ENCODE data around the gene PHF1. TPM values are rescaled to one million over a fixed set of nuclear protein-coding genes. Genes with fewer than 3 reads are reported as not detected.

PHF1 gene
- total and polyA plus RNA-seq, 10 donors, result 83.0 to 181 (median 105) TPM

GRCh38 chr6:33446356-33446755 is 35.5 kb downstream of the PHF1 start:
- Histone ChIP-seq H3K36me3 (peaks cover 0 to 73% (median 30%) of the 10 kb centered on the region in 6 donors), H3K9me3 (no peaks in the 10 kb centered on the region), H3K4me3 (no peak overlapping the region), H3K27ac (peak overlapping the region in 3 of 8 donors; percentile 63 to 77 (median 64)), H3K4me1 (peaks cover 0 to 70% (median 15%) of the 10 kb centered on the region in 6 donors), H3K27me3 (replicated peaks in 1 of 7) (no peaks in the 10 kb centered on the region)
- intact Hi-C loops (cut with DNase I; ENCODE audit: low total_unique reads), result no loop called here
- TF ChIP-seq POLR2AphosphoS5 (IDR thresholded peaks at IDR 0.05) (peak in 1 of 3 donors; percentile 17), CTCF (IDR thresholded peaks at IDR 0.05 in 8 of 11, conservative IDR thresholded peaks at IDR 0.05 in 3 of 11) (no peak), POLR2A (IDR thresholded peaks at IDR 0.05) (no peak)
- no peak for DNase-seq
- WGBS, 5 donors, result 95 to 97% (median 95%) methylated on average over 10 of the region's 10 CpGs

- TF ChIP-seq POLR2AphosphoS5 (IDR thresholded peaks at IDR 0.05) (no peak), POLR2A (IDR thresholded peaks at IDR 0.05) (no peak), CTCF (IDR thresholded peaks at IDR 0.05 in 8 of 11, conservative IDR thresholded peaks at IDR 0.05 in 3 of 11) (no peak)
- Histone ChIP-seq H3K27me3 (replicated peaks in 1 of 7) (no peaks in the 10 kb centered on the region), H3K36me3 (peaks cover 0 to 44% (median 7%) of the 10 kb centered on the region in 6 donors), H3K4me1 (peaks cover 14 to 92% (median 40%) of the 10 kb centered on the region in 6 donors), H3K27ac (peak overlapping the region in 5 of 8 donors; percentile 17 to 69 (median 58)), H3K4me3 (no peak overlapping the region), H3K9me3 (no peaks in the 10 kb centered on the region)
- WGBS, 5 donors, result 41 to 66% (median 55%) methylated on average over 3 of the region's 3 CpGs
- intact Hi-C loops (cut with DNase I; ENCODE audit: low total_unique reads), result loop anchor here (10.0 kb wide), 1 partner anchor 194 kb away; no protein-coding TSS in a partner anchor
- DNase-seq, result no peak
Observed at GRCh38 chr6:33450434-33450833, 39.6 kb downstream of the PHF1 start.

- Histone ChIP-seq H3K27me3 (replicated peaks in 1 of 7) (no peaks in the 10 kb centered on the region), H3K27ac (peak overlapping the region in 3 of 8 donors; percentile 58 to 69 (median 62)), H3K4me3 (no peak overlapping the region), H3K9me3 (no peaks in the 10 kb centered on the region), H3K4me1 (peaks cover 16 to 91% (median 43%) of the 10 kb centered on the region in 6 donors), H3K36me3 (peaks cover 0 to 49% (median 13%) of the 10 kb centered on the region in 6 donors)
- no peak for DNase-seq
- intact Hi-C loops (cut with DNase I; ENCODE audit: low total_unique reads), result loop anchor here (10.0 kb wide), 1 partner anchor 193 kb away; no protein-coding TSS in a partner anchor
- no peak for TF ChIP-seq CTCF (IDR thresholded peaks at IDR 0.05 in 8 of 11, conservative IDR thresholded peaks at IDR 0.05 in 3 of 11)
- TF ChIP-seq POLR2AphosphoS5 (IDR thresholded peaks at IDR 0.05), result no peak
- TF ChIP-seq POLR2A (IDR thresholded peaks at IDR 0.05), result no peak
- WGBS, 5 donors, result 92 to 95% (median 94%) methylated on average over 13 to 15 of the region's 15 CpGs
Observed at GRCh38 chr6:33451606-33452005, 40.8 kb downstream of the PHF1 start.

- H3K27me3 ChIP-seq (replicated peaks in 1 of 7), result no peaks in the 10 kb centered on the region
- intact Hi-C loops (cut with DNase I; ENCODE audit: low total_unique reads), result loop anchor here (10.0 kb wide), 1 partner anchor 192 kb away; no protein-coding TSS in a partner anchor
- no peak for TF ChIP-seq POLR2A (IDR thresholded peaks at IDR 0.05)
- no peak for TF ChIP-seq POLR2AphosphoS5 (IDR thresholded peaks at IDR 0.05)
- no peak for TF ChIP-seq CTCF (IDR thresholded peaks at IDR 0.05 in 8 of 11, conservative IDR thresholded peaks at IDR 0.05 in 3 of 11)
- H3K4me1 ChIP-seq, result peaks cover 16 to 84% (median 43%) of the 10 kb centered on the region in 6 donors
- DNase-seq, result no peak
- H3K9me3 ChIP-seq, result no peaks in the 10 kb centered on the region
- peaks cover 0 to 49% (median 13%) of the 10 kb centered on the region in 6 donors for H3K36me3 ChIP-seq
- 87 to 95% (median 91%) methylated on average over 4 of the region's 4 CpGs; no CpG with 5 or more reads in 1 of the 5 donors for WGBS, 5 donors
- H3K4me3 ChIP-seq, result no peak overlapping the region
- H3K27ac ChIP-seq, result peak overlapping the region in 3 of 8 donors; percentile 88 to 93 (median 92)
Observed at GRCh38 chr6:33452496-33452895, 41.7 kb downstream of the PHF1 start.
